ENCODE data around the gene PPP1R9B.

The PPP1R9B gene

GRCh38 chr17:50190293-50190602 is 39.8 kb upstream of the PPP1R9B start:
- H3K27me3 ChIP-seq (ENCODE audit: insufficient read depth, low read length) = peaks cover 14% of the 10 kb centered on the region
- H3K4me3 ChIP-seq (ENCODE audit: low read depth, low read length, poor library complexity, severe bottlenecking) = no peak overlapping the region
- no peaks in the 10 kb centered on the region for H3F3A ChIP-seq (ENCODE audit: insufficient read depth, low read length)
- no peaks in the 10 kb centered on the region for H3K9me2 ChIP-seq (ENCODE audit: low read depth, low read length)
- H3K27ac ChIP-seq (ENCODE audit: low read depth, low read length, poor library complexity, severe bottlenecking) = no peak overlapping the region
- H3K4me2 ChIP-seq (ENCODE audit: low read length) = no peak overlapping the region
- H3K9me3 ChIP-seq (ENCODE audit: low read length) = no peaks in the 10 kb centered on the region
- TF ChIP-seq CTCF (IDR thresholded peaks at IDR 0.05; ENCODE audit: low read length) (no peak), EZH2 (IDR thresholded peaks at IDR 0.05; ENCODE audit: borderline replicate concordance, low read length) (no peak)
- H3K36me3 ChIP-seq (ENCODE audit: insufficient read depth, low read length) = no peaks in the 10 kb centered on the region
- H3K4me1 ChIP-seq (ENCODE audit: insufficient read depth, low read length, severe bottlenecking) = no peaks in the 10 kb centered on the region
- no peak overlapping the region for H2AFZ ChIP-seq (ENCODE audit: low read length)
- no peaks in the 10 kb centered on the region for H3K79me2 ChIP-seq (ENCODE audit: insufficient read depth, low read length)
- no peaks in the 10 kb centered on the region for H4K20me1 ChIP-seq (ENCODE audit: insufficient read depth, low read length)
- H3K9ac ChIP-seq (ENCODE audit: low read length) = no peak overlapping the region

- no peak overlapping the region for H3K9ac ChIP-seq (ENCODE audit: low read length)
- no peaks in the 10 kb centered on the region for H3K36me3 ChIP-seq (ENCODE audit: insufficient read depth, low read length)
- H3K4me2 ChIP-seq (ENCODE audit: low read length) = no peak overlapping the region
- H3K9me2 ChIP-seq (ENCODE audit: low read depth, low read length) = no peaks in the 10 kb centered on the region
- H3K27ac ChIP-seq (ENCODE audit: low read depth, low read length, poor library complexity, severe bottlenecking) = no peak overlapping the region
- no peaks in the 10 kb centered on the region for H3K9me3 ChIP-seq (ENCODE audit: low read length)
- H3K27me3 ChIP-seq (ENCODE audit: insufficient read depth, low read length) = peaks cover 14% of the 10 kb centered on the region
- H3K79me2 ChIP-seq (ENCODE audit: insufficient read depth, low read length) = no peaks in the 10 kb centered on the region
- no peak overlapping the region for H2AFZ ChIP-seq (ENCODE audit: low read length)
- H3K4me1 ChIP-seq (ENCODE audit: insufficient read depth, low read length, severe bottlenecking) = no peaks in the 10 kb centered on the region
- TF ChIP-seq EZH2 (IDR thresholded peaks at IDR 0.05; ENCODE audit: borderline replicate concordance, low read length) (no peak), CTCF (IDR thresholded peaks at IDR 0.05; ENCODE audit: low read length) (no peak)
- H3F3A ChIP-seq (ENCODE audit: insufficient read depth, low read length) = no peaks in the 10 kb centered on the region
- no peak overlapping the region for H3K4me3 ChIP-seq (ENCODE audit: low read depth, low read length, poor library complexity, severe bottlenecking)
- H4K20me1 ChIP-seq (ENCODE audit: insufficient read depth, low read length) = no peaks in the 10 kb centered on the region
Observed at GRCh38 chr17:50189550-50190292, 39.2 kb upstream of the PPP1R9B start.

GRCh38 chr17:50188921-50189549 is 38.6 kb upstream of the PPP1R9B start:
- H3K79me2 ChIP-seq (ENCODE audit: insufficient read depth, low read length) = no peaks in the 10 kb centered on the region
- H4K20me1 ChIP-seq (ENCODE audit: insufficient read depth, low read length) = no peaks in the 10 kb centered on the region
- no peaks in the 10 kb centered on the region for H3K36me3 ChIP-seq (ENCODE audit: insufficient read depth, low read length)
- H3K27me3 ChIP-seq (ENCODE audit: insufficient read depth, low read length) = peaks cover 14% of the 10 kb centered on the region
- H3K9me3 ChIP-seq (ENCODE audit: low read length) = no peaks in the 10 kb centered on the region
- no peak overlapping the region for H3K27ac ChIP-seq (ENCODE audit: low read depth, low read length, poor library complexity, severe bottlenecking)
- TF ChIP-seq CTCF (IDR thresholded peaks at IDR 0.05; ENCODE audit: low read length) (no peak), EZH2 (IDR thresholded peaks at IDR 0.05; ENCODE audit: borderline replicate concordance, low read length) (no peak)
- H3K9ac ChIP-seq (ENCODE audit: low read length) = no peak overlapping the region
- H2AFZ ChIP-seq (ENCODE audit: low read length) = no peak overlapping the region
- no peaks in the 10 kb centered on the region for H3F3A ChIP-seq (ENCODE audit: insufficient read depth, low read length)
- H3K4me2 ChIP-seq (ENCODE audit: low read length) = no peak overlapping the region
- H3K4me1 ChIP-seq (ENCODE audit: insufficient read depth, low read length, severe bottlenecking) = peaks cover 2% of the 10 kb centered on the region
- no peak overlapping the region for H3K4me3 ChIP-seq (ENCODE audit: low read depth, low read length, poor library complexity, severe bottlenecking)
- H3K9me2 ChIP-seq (ENCODE audit: low read depth, low read length) = no peaks in the 10 kb centered on the region
